HepG2 (cell line): ENCODE results near the gene PPHLN1. TPM values are rescaled to one million over a fixed set of nuclear protein-coding genes. Genes with fewer than 3 reads are reported as not detected.

Experiments used
- ATAC-seq: fragments of 200-7000 bp; cut with Tn5 transposase; 3 replicates; pipeline ENCODE4 v1.9.1; 2020; ENCODE audit warnings: mild to moderate bottlenecking, moderate library complexity
- BruUV-seq: library from RNA; stranded (reverse); fragments of 400-500 nt; replicated peaks from 2 replicates; lab custom pipeline; 2021; lab: Mats Ljungman, UMichigan
- CTCF ChIA-PET: fragments of 300-600 bp; formaldehyde crosslinking; extraction: SDS; loops from one replicate; lab custom pipeline; 2021; ENCODE audit warnings: low total read pairs, inconsistent platforms, low intra/inter-chr PET ratio; lab: Yijun Ruan, JAX
- POLR2A ChIA-PET: fragments of 350-600 bp; sonication (Branson Sonifier 250); formaldehyde crosslinking; loops from one replicate; lab custom pipeline; 2020; ENCODE audit warnings: antibody characterized with exemption, inconsistent platforms; lab: Yijun Ruan, JAX
- DNase-seq: peaks from one replicate; pipeline ENCODE4 v3.0.0-alpha.2; 2015; ENCODE audit warnings: low spot score
- FAIRE-seq: peaks from 3 replicates; lab custom pipeline; 2011; peaks lifted over from hg19 to GRCh38; lab: Jason Lieb, UNC
- H2AFZ ChIP-seq: one replicate; pipeline ENCODE4 v1.6.1; 2011; ENCODE audit warnings: low read length, inconsistent platforms
- H3K27ac ChIP-seq: fragments of 300-600 bp; 3 replicates; pipeline ENCODE4 v1.8.0; 2011; ENCODE audit warnings: mixed run types, mild to moderate bottlenecking, mixed read lengths, low read length, inconsistent platforms; ENCODE audit not compliant: insufficient read depth; ENCODE audit errors: extremely low read length
- H3K27me3 ChIP-seq, 2 experiments: fragments of 200-600 bp in 1 of 2; 2 replicates in 1 of 2; 3 replicates in 1 of 2; pipeline versions ENCODE4 v1.6.0 to v1.8.0; 2011; ENCODE audit warnings: low read length in 2 of 2, mild to moderate bottlenecking in 2 of 2, moderate library complexity in 2 of 2, inconsistent platforms in 1 of 2; ENCODE audit not compliant: insufficient read depth in 2 of 2, control insufficient read depth in 1 of 2
- H3K36me3 ChIP-seq, 2 experiments: fragments of 200-600 bp in 1 of 2; replicated peaks in 1 of 2; 2 replicates in 1 of 2; 3 replicates in 1 of 2; pipeline versions ENCODE4 v1.5.1 to v1.8.0; 2011; ENCODE audit warnings: low read length in 2 of 2, inconsistent platforms in 1 of 2; ENCODE audit not compliant: insufficient read depth in 2 of 2, control insufficient read depth in 1 of 2
- H3K4me1 ChIP-seq: 2 replicates; pipeline ENCODE4 v1.5.1; 2012; ENCODE audit warnings: low read length, inconsistent platforms; ENCODE audit not compliant: insufficient read depth
- H3K4me2 ChIP-seq: 2 replicates; pipeline ENCODE4 v1.6.0; 2011; ENCODE audit warnings: low read depth, low read length, inconsistent platforms
- H3K4me3 ChIP-seq, 3 experiments: fragments of 200-600 bp in 1 of 3; sonication (generic), shearing (Covaris generic) in 1 of 3; replicated peaks in 1 of 3; 2 replicates each; pipeline ENCODE4 v1.5.1; 2011 to 2016; ENCODE audit warnings: low read length in 3 of 3, inconsistent platforms in 2 of 3, low read depth in 2 of 3, mild to moderate bottlenecking in 2 of 3, control low read depth in 1 of 3, mixed read lengths in 1 of 3; ENCODE audit not compliant: insufficient read depth in 1 of 3
- H3K79me2 ChIP-seq: one replicate; pipeline ENCODE4 v1.6.1; 2011; ENCODE audit warnings: low read length, inconsistent platforms; ENCODE audit not compliant: insufficient read depth
- H3K9ac ChIP-seq: 2 replicates; pipeline ENCODE4 v1.6.0; 2011; ENCODE audit warnings: mild to moderate bottlenecking, low read depth, low read length, inconsistent platforms; ENCODE audit not compliant: insufficient read depth
- H3K9me3 ChIP-seq: 2 replicates; pipeline ENCODE4 v1.5.1; 2012; ENCODE audit warnings: mild to moderate bottlenecking, low read length
- H4K20me1 ChIP-seq: 2 replicates; pipeline ENCODE4 v1.6.0; 2011; ENCODE audit warnings: inconsistent platforms, mild to moderate bottlenecking, low read length, moderate library complexity; ENCODE audit not compliant: insufficient read depth
- ATF6 ChIP-seq: sonication (generic); formaldehyde crosslinking; conservative IDR thresholded peaks from 2 replicates; pipeline ENCODE4 v1.4.0; 2020; ENCODE audit warnings: missing genetic modification reagents
- HHEX ChIP-seq: IDR thresholded peaks from 2 replicates; pipeline ENCODE4 v1.6.1; 2016; ENCODE audit warnings: control low read depth
- NCOR1 ChIP-seq: fragments of 200-600 bp; sonication (generic); IDR thresholded peaks from 2 replicates; pipeline ENCODE4 v1.7.0; 2017; ENCODE audit warnings: antibody characterized with exemption, low read length, borderline replicate concordance
- TBP ChIP-seq: sonication (generic); formaldehyde crosslinking; IDR thresholded peaks from 2 replicates; pipeline ENCODE4 v1.5.0; 2020; ENCODE audit warnings: missing genetic modification reagents
- ZNF205 ChIP-seq: IDR thresholded peaks from 2 replicates; pipeline ENCODE4 v1.6.1; 2018; ENCODE audit warnings: missing biosample characterization, missing genetic modification reagents
- ZNF296 ChIP-seq: sonication (generic); formaldehyde crosslinking; conservative IDR thresholded peaks from 2 replicates; pipeline ENCODE4 v1.5.0; 2020; ENCODE audit warnings: mild to moderate bottlenecking, missing genetic modification reagents
- ZNF432 ChIP-seq: sonication (generic); formaldehyde crosslinking; IDR thresholded peaks from 2 replicates; pipeline ENCODE4 v1.5.0; 2020; ENCODE audit warnings: missing genetic modification reagents, mild to moderate bottlenecking, borderline replicate concordance
- ZNF605 ChIP-seq: sonication (generic); formaldehyde crosslinking; IDR thresholded peaks from 2 replicates; pipeline ENCODE4 v1.8.0; 2022; ENCODE audit warnings: mild to moderate bottlenecking, missing genetic modification reagents
- ZNF879 ChIP-seq: sonication (generic); formaldehyde crosslinking; IDR thresholded peaks from 2 replicates; pipeline ENCODE4 v1.8.1; 2023; ENCODE audit warnings: missing genetic modification reagents
- WGBS: methylation state at CpG from one replicate; pipeline ENCODE4 v1.1.6; 2017; ENCODE audit warnings: low lambda C conversion rate; 5-methylcytosine and 5-hydroxymethylcytosine counted together
- in situ Hi-C: cut with HindIII; loops from 2 replicates; pipeline ENCODE4 v1.10.0; 2017; ENCODE audit warnings: low pct_unique_long_range_greater_than_20kb; ENCODE audit not compliant: extremely low pct_ligation_motif_present
- intact Hi-C: fragments of 100-400 bp; cut with micrococcal nuclease; formaldehyde crosslinking; loops from one replicate; pipeline ENCODE4 v1.10.0; 2022; ENCODE audit not compliant: unreplicated experiment
- polyA plus RNA-seq, 8 experiments: library from polyadenylated mRNA; depleted of rRNA in 3 of 8; stranded (reverse) in 7 of 8; unstranded in 1 of 8; fragments of >200 nt; fragmentation: Illumina TruSeq in 4 of 8; extraction: Trizol in 4 of 8; gene quantifications; 2 replicates each; pipeline versions ENCODE4 v1.2.1 to v1.2.3, GENCODE V29; 2011 to 2016; ENCODE audit warnings: low read depth in 4 of 8, missing spikeins in 1 of 8, mixed read lengths in 1 of 8; ENCODE audit not compliant: insufficient read depth in 1 of 8
- total RNA-seq, 5 experiments: library from RNA; depleted of rRNA; stranded (reverse); fragments of >200 nt; fragmentation: Illumina TruSeq; extraction: Trizol; gene quantifications; 2 replicates each; pipeline ENCODE4 v1.2.3, GENCODE V29; 2016; ENCODE audit warnings: low read depth in 1 of 5
- TF ChIP-seq, protein P1 (sequence below): sonication (generic); formaldehyde crosslinking; IDR thresholded peaks from 2 replicates; pipeline ENCODE4; 2020; ENCODE audit warnings: missing genetic modification reagents, mild to moderate bottlenecking, borderline replicate concordance
- TF ChIP-seq, protein P2 (sequence below): sonication (generic); formaldehyde crosslinking; IDR thresholded peaks from 2 replicates; pipeline ENCODE4 v1.5.0; 2020; ENCODE audit warnings: mild to moderate bottlenecking, missing genetic modification reagents
- TF ChIP-seq, protein P3 (sequence below): sonication (generic); formaldehyde crosslinking; IDR thresholded peaks from 2 replicates; pipeline ENCODE4 v1.5.0; 2020; ENCODE audit warnings: missing genetic modification reagents, mild to moderate bottlenecking, borderline replicate concordance
- TF ChIP-seq, protein P4 (sequence below): IDR thresholded peaks from 2 replicates; pipeline ENCODE4 v1.6.1; 2016; ENCODE audit warnings: mild to moderate bottlenecking, missing biosample characterization, missing genetic modification reagents
- TF ChIP-seq, protein P5 (sequence below): sonication (generic); formaldehyde crosslinking; IDR thresholded peaks from 2 replicates; pipeline ENCODE4 v1.4.0; 2020; ENCODE audit warnings: missing genetic modification reagents, borderline replicate concordance

PPHLN1 gene
- total and polyA plus RNA-seq, 2 of the 13 experiments (the other 11 are each of a cell fraction or from before 2014, with no cell fraction given) = 43.4 to 66.0 TPM

DNA sequence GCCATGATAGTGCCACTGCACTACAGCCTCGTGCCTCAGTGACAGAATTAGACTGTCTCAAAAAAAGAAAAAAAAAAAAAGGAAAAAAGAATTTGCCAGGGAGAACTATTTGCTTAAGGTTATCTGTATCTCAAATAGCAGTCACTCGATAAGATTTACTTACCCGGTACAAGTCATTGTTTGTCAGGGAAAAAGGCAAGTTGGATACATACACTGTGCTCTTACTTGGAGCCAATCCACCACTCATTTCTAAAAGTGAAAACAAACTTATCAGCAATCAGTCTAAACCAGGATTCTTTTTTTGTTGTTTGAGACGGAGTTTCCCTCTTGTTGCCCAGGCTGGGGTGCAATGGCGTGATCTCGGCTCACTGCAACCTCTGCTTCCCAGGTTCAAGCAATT is 2.1 kb upstream of the PPHLN1 start:
- no peak for TF ChIP-seq ZNF879 (CRISPR knock-in tag)
- no peak for TF ChIP-seq NCOR1
- TF ChIP-seq ZNF605 (CRISPR knock-in tag) = no peak
- TF ChIP-seq TBP (CRISPR knock-in tag) = no peak
- TF ChIP-seq, protein P1, sequence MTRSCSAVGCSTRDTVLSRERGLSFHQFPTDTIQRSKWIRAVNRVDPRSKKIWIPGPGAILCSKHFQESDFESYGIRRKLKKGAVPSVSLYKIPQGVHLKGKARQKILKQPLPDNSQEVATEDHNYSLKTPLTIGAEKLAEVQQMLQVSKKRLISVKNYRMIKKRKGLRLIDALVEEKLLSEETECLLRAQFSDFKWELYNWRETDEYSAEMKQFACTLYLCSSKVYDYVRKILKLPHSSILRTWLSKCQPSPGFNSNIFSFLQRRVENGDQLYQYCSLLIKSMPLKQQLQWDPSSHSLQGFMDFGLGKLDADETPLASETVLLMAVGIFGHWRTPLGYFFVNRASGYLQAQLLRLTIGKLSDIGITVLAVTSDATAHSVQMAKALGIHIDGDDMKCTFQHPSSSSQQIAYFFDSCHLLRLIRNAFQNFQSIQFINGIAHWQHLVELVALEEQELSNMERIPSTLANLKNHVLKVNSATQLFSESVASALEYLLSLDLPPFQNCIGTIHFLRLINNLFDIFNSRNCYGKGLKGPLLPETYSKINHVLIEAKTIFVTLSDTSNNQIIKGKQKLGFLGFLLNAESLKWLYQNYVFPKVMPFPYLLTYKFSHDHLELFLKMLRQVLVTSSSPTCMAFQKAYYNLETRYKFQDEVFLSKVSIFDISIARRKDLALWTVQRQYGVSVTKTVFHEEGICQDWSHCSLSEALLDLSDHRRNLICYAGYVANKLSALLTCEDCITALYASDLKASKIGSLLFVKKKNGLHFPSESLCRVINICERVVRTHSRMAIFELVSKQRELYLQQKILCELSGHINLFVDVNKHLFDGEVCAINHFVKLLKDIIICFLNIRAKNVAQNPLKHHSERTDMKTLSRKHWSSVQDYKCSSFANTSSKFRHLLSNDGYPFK (CRISPR knock-in tag) = no peak
- TF ChIP-seq, protein P2, sequence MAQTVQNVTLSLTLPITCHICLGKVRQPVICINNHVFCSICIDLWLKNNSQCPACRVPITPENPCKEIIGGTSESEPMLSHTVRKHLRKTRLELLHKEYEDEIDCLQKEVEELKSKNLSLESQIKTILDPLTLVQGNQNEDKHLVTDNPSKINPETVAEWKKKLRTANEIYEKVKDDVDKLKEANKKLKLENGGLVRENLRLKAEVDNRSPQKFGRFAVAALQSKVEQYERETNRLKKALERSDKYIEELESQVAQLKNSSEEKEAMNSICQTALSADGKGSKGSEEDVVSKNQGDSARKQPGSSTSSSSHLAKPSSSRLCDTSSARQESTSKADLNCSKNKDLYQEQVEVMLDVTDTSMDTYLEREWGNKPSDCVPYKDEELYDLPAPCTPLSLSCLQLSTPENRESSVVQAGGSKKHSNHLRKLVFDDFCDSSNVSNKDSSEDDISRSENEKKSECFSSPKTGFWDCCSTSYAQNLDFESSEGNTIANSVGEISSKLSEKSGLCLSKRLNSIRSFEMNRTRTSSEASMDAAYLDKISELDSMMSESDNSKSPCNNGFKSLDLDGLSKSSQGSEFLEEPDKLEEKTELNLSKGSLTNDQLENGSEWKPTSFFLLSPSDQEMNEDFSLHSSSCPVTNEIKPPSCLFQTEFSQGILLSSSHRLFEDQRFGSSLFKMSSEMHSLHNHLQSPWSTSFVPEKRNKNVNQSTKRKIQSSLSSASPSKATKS = no peak
- TF ChIP-seq ATF6 = no peak
- TF ChIP-seq, protein P3, sequence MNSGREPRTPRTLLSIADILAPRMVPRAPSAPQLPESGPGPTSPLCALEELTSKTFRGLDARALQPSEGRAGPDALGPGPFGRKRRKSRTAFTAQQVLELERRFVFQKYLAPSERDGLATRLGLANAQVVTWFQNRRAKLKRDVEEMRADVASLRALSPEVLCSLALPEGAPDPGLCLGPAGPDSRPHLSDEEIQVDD (CRISPR knock-in tag) = no peak
- TF ChIP-seq, protein P4, sequence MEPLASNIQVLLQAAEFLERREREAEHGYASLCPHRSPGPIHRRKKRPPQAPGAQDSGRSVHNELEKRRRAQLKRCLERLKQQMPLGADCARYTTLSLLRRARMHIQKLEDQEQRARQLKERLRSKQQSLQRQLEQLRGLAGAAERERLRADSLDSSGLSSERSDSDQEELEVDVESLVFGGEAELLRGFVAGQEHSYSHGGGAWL = no peak
- TF ChIP-seq HHEX (CRISPR knock-in tag) = no peak
- TF ChIP-seq ZNF296 (CRISPR knock-in tag) = no peak
- TF ChIP-seq, protein P5, sequence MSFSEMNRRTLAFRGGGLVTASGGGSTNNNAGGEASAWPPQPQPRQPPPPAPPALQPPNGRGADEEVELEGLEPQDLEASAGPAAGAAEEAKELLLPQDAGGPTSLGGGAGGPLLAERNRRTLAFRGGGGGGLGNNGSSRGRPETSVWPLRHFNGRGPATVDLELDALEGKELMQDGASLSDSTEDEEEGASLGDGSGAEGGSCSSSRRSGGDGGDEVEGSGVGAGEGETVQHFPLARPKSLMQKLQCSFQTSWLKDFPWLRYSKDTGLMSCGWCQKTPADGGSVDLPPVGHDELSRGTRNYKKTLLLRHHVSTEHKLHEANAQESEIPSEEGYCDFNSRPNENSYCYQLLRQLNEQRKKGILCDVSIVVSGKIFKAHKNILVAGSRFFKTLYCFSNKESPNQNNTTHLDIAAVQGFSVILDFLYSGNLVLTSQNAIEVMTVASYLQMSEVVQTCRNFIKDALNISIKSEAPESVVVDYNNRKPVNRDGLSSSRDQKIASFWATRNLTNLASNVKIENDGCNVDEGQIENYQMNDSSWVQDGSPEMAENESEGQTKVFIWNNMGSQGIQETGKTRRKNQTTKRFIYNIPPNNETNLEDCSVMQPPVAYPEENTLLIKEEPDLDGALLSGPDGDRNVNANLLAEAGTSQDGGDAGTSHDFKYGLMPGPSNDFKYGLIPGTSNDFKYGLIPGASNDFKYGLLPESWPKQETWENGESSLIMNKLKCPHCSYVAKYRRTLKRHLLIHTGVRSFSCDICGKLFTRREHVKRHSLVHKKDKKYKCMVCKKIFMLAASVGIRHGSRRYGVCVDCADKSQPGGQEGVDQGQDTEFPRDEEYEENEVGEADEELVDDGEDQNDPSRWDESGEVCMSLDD (CRISPR knock-in tag) = no peak
- no peak for TF ChIP-seq ZNF205 (CRISPR knock-in tag)
- TF ChIP-seq ZNF432 (CRISPR knock-in tag) = no peak
- TF ChIP-seq, all 625 proteins: peak for 0
- H3K9me3 ChIP-seq = no peaks in the 10 kb centered on the region
- POLR2A ChIA-PET = no interaction called here
- H3K27ac ChIP-seq = no peak overlapping the region
- 0 out of 5 replicates have a peak, but pooled peaks cover 0 to 5% of the 10 kb centered on the region in 2 experiments for H3K36me3 ChIP-seq
- no peak overlapping the region for H3K9ac ChIP-seq
- no TSS peak for BruUV-seq
- DNase-seq (no peak), ATAC-seq (no peak), FAIRE-seq (no peak)
- intact Hi-C loops (no loop called here), in situ Hi-C loops (no loop called here)
- H2AFZ ChIP-seq = no peak overlapping the region
- H3K4me3 ChIP-seq = no peak overlapping the region
- H3K27me3 ChIP-seq = peaks cover 0 to 3% of the 10 kb centered on the region in 2 experiments; a peak in 1 of 5 replicates
- WGBS = 97% methylated on average over 6 of the region's 6 CpGs
- H4K20me1 ChIP-seq = peaks cover 2% of the 10 kb centered on the region; the same call in 1 of the 2 replicates
- H3K79me2 ChIP-seq = peaks cover 40% of the 10 kb centered on the region
- H3K4me1 ChIP-seq = peaks cover 33% of the 10 kb centered on the region
- CTCF ChIA-PET = no interaction called here
- H3K4me2 ChIP-seq = no peak overlapping the region
